ENCODE data around the gene CRTAC1. TPM values are rescaled to one million over a fixed set of nuclear protein-coding genes. Genes with fewer than 3 reads are reported as not detected.

The CRTAC1 gene
- total RNA-seq, 4 donors from 2014 or later: 1.2 to 5.7 (median 1.7) TPM

DNA sequence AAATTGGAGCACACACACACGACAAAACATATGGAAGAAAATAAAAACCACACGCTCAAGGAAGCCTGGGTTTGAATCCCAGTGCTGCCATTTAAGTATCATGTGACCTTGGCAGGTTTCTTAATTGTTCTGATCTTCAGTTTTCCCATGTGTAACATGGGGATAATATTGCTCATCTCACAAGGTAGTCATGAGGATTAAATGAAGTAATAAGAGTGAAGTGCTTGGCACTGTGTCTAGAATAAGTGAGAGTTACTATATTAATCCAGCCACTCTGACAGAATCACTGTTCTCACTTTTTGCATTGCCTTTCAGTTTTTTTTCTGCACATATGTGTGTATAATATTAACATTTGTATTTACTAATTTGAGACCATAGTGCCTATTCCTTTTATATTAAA lies 137.5 kb downstream of the CRTAC1 start:
- no peak for ATAC-seq
- Histone ChIP-seq H3K36me3 (no peaks in the 10 kb centered on the region), H3K27me3 (peaks cover 68% of the 10 kb centered on the region), H3K4me3 (no peak overlapping the region), H3K27ac (no peak overlapping the region), H3K9me3 (no peaks in the 10 kb centered on the region), H3K4me1 (peaks cover 0 to 7% (median 0%) of the 10 kb centered on the region in 3 donors)
- TF ChIP-seq EP300 (IDR thresholded peaks at IDR 0.05): no peak
- TF ChIP-seq, protein P1, sequence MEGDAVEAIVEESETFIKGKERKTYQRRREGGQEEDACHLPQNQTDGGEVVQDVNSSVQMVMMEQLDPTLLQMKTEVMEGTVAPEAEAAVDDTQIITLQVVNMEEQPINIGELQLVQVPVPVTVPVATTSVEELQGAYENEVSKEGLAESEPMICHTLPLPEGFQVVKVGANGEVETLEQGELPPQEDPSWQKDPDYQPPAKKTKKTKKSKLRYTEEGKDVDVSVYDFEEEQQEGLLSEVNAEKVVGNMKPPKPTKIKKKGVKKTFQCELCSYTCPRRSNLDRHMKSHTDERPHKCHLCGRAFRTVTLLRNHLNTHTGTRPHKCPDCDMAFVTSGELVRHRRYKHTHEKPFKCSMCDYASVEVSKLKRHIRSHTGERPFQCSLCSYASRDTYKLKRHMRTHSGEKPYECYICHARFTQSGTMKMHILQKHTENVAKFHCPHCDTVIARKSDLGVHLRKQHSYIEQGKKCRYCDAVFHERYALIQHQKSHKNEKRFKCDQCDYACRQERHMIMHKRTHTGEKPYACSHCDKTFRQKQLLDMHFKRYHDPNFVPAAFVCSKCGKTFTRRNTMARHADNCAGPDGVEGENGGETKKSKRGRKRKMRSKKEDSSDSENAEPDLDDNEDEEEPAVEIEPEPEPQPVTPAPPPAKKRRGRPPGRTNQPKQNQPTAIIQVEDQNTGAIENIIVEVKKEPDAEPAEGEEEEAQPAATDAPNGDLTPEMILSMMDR (IDR thresholded peaks at IDR 0.05): no peak
- no peak for TF ChIP-seq POLR2A (IDR thresholded peaks at IDR 0.05)
- TF ChIP-seq POLR2AphosphoS5 (IDR thresholded peaks at IDR 0.05): no peak
- WGBS, 2 donors (ENCODE audit: low coverage in 1 of 2): 77 to 83% methylated on average over 2 of the region's 2 CpGs

DNA sequence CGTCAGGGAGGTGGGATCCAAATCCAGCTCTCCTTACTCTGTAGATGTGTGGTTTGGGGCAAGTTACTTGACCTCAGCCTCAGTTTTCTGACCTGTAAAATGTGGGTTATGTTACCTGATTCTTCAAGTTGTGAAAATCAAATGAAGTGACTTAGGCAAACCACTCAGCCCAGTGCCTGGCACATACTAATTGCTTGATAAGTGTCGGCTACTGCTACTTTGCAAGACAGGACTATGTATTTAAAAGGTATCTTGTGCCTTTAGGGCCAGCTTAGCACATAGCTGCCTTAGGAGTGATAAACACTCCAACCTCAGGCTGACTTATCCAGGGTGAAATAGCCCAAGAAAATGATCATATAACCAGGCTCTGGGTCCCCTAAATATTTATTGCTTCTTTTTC lies 137.9 kb downstream of the CRTAC1 start:
- Histone ChIP-seq H3K4me3 (no peak overlapping the region), H3K27me3 (peaks cover 68% of the 10 kb centered on the region), H3K27ac (no peak overlapping the region), H3K36me3 (no peaks in the 10 kb centered on the region), H3K4me1 (peaks cover 0 to 7% (median 0%) of the 10 kb centered on the region in 3 donors), H3K9me3 (no peaks in the 10 kb centered on the region)
- 57 to 100% methylated on average over 1 of the region's 2 CpGs for WGBS, 2 donors (ENCODE audit: low coverage in 1 of 2)
- TF ChIP-seq, protein P1 (IDR thresholded peaks at IDR 0.05): no peak
- TF ChIP-seq POLR2A (IDR thresholded peaks at IDR 0.05) (no peak), POLR2AphosphoS5 (IDR thresholded peaks at IDR 0.05) (no peak), EP300 (IDR thresholded peaks at IDR 0.05) (no peak)
- no peak for ATAC-seq

DNA sequence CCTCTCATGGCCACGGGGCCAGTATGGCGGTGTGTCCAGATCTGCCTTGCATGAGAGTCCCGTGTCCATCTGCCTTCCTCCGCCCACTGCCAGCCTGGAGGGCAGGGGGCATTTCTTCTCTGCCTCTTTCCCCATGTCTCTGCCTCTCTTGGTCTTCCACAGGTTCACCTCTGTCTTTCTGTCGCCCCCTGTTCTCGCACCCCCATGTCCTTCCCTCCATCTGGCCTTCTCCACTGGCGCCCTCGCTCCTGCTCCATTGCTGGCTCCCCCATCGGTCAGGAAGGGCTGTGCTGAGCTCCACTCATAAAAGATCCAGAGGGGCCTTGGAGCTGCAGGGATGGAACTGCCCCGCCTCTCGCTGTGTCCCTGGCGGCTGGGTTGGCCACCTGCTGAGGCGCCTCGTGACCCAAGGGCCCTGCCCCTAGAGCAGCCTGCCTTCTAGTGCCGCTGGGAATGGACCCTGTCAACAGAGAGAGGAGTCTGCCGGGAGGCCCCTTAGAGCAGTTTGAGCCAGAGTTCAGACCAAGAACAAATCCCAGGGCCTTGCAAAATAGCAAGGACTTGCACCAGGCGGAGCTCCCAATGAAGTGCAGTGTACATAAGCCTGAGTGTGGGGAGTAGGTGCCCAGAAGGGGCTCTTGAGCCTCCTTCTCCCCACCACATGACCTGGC lies 138.8 kb downstream of the CRTAC1 start:
- no peaks in the 10 kb centered on the region for H3K9me3 ChIP-seq
- H3K27ac ChIP-seq: no peak overlapping the region
- 69 to 87% methylated on average over 6 to 7 of the region's 17 CpGs for WGBS, 2 donors (ENCODE audit: low coverage in 1 of 2)
- ATAC-seq: no peak
- peaks cover 61% of the 10 kb centered on the region for H3K27me3 ChIP-seq
- no peak overlapping the region for H3K4me3 ChIP-seq
- H3K36me3 ChIP-seq: no peaks in the 10 kb centered on the region
- H3K4me1 ChIP-seq: peaks cover 0 to 7% (median 0%) of the 10 kb centered on the region in 3 donors
- TF ChIP-seq, protein P1 (IDR thresholded peaks at IDR 0.05): no peak
- no peak for TF ChIP-seq EP300 (IDR thresholded peaks at IDR 0.05)
- no peak for TF ChIP-seq POLR2A (IDR thresholded peaks at IDR 0.05)
- no peak for TF ChIP-seq POLR2AphosphoS5 (IDR thresholded peaks at IDR 0.05)

DNA sequence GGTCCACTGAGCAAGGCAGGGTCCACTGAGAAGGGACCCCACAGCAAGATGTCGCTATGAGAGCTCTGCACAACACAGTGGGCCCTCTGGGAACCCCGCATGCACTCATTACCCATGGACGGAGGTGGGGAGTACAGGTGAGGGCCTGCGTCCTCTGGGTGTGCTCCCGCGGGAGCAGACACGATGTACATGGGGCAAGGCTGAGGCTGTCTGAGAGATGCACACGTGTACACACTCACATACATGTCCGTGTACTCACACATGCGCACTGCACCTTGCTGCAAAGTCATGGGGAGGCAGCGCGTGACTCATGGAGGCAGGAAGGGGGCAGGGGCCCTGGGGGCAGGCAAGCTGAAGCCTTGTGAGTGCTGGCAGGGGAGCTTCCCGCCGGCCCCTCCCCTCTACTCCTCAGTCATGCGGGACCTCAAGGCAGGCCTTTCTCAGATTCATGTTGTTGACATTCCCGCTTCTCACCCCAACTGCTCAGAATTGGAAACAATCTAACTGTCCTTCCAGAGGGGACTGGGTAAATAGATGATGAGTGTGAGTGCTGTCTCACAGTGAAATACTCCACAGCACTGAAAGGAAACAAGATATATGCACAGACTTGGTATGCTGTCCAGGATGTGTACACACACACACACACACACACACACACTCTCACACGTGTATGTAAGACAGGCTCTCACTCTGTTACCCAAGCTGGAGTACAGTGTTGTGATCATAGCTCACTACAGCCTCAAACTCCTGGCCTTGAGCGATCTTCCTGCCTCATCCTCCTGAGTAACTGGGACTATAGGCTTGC lies 140.8 kb downstream of the CRTAC1 start:
- H3K36me3 ChIP-seq: no peaks in the 10 kb centered on the region
- no peak for ATAC-seq

More for the DNA sequence above, 140.8 kb downstream of the CRTAC1 start:
- no peaks in the 10 kb centered on the region for H3K9me3 ChIP-seq
- peaks cover 0 to 7% (median 0%) of the 10 kb centered on the region in 3 donors for H3K4me1 ChIP-seq
- H3K4me3 ChIP-seq: no peak overlapping the region
- WGBS, 2 donors (ENCODE audit: low coverage in 1 of 2): 53 to 60% methylated on average over 1 to 3 of the region's 18 CpGs
- peaks cover 41% of the 10 kb centered on the region for H3K27me3 ChIP-seq
- TF ChIP-seq POLR2A (IDR thresholded peaks at IDR 0.05) (no peak), EP300 (IDR thresholded peaks at IDR 0.05) (no peak), POLR2AphosphoS5 (IDR thresholded peaks at IDR 0.05) (no peak)
- TF ChIP-seq, protein P1 (IDR thresholded peaks at IDR 0.05): no peak
- H3K27ac ChIP-seq: no peak overlapping the region
